UCSD-AML1 (cell line): ENCODE results near the gene TMEM260.
"Not testable (repeated sequence)": the region's sequence is repeated elsewhere in the genome, so short reads cannot be mapped to it uniquely, and the experiment has no call there.

ENCODE experiments used
- DNase-seq: peaks from one replicate; lab custom pipeline; 2025; ENCODE audit not compliant: unreplicated experiment; lab: John Stamatoyannopoulos, UW

TMEM260 gene

GRCh38 chr14:56666716-56667115 lies 87.1 kb downstream of the TMEM260 start:
- DNase-seq = no peak

DNA sequence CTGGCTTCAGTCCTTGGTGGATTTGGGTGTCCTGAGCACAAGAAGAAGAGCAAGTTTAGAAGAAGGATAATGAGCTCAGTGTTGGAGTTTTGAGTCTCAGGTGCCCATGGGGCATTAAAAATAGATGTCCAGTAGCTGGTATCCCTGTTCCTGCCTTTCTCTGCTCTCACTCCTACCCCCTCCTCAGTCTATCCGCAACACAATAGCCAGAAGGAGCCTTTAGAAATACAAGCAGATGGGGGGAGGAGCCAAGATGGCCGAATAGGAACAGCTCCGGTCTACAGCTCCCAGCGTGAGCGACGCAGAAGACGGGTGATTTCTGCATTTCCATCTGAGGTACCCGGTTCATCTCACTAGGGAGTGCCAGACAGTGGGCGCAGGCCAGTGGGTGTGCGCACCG lies 87.7 kb downstream of the TMEM260 start:
- DNase-seq = not testable (repeated sequence)

- DNase-seq = no peak
These were observed 96.4 kb downstream of the TMEM260 start for GRCh38 chr14:56676042-56676441.

GRCh38 chr14:56678838-56679237 lies 99.2 kb downstream of the TMEM260 start:
- no peak for DNase-seq

DNA sequence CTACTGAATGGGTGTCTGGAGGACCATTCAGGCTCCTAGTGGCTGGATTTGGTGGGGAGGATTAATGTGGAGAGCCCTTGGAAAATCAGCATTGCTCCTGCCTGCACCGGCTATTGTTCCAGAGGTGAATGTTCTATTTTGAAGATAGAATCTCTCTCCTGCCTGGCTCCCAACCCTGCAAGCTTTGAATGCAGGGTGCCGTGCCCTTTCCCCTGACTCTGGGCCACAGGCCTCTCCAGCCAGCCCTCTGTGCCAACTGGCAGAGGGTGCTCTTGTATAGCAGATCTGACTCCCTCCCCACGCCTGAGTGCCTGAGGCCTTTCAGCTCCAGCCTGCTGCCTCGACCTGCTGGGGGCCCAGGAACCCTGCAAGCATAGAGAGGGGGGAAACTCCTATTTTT lies 106.8 kb downstream of the TMEM260 start:
- no peak for DNase-seq

DNA sequence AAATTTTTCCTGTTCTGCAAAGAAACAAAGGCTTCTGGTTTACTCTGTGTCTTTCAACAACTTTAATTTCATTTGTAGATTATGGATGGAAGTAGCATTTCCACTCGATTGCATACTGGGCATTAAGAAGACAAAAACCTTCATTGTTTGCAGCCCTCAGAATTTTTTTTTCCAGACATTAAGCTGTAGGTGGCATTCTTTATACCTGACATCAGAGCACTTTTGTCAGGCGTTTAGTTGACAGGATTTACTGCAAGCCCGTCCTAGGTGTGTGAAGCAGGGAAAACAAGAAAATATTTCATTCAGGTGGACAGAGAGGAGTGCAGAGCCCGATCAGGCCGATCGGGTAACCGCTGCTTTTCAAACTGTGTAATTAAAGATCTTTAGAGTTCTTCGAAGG lies 107.5 kb downstream of the TMEM260 start:
- no peak for DNase-seq

DNA sequence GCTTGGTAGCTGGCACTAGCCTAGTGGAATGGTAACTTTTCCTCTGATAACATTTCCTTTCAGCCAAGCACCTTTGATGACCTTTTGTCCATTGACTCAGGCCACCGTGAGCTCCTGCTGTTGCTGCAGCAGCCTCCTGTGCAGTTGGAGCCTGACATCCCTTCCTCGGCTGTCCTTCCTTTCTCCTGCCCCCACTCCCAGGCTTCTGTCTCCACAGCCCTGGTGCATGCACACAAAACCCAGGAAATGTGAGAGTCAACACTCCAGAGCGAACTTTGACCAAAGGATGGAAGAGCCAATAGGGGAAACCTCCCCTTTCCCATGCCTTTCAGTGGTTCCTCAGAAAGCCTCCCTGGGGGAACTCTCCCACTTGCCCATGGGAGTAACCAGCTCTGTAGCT lies 115.0 kb downstream of the TMEM260 start:
- no peak for DNase-seq

DNA sequence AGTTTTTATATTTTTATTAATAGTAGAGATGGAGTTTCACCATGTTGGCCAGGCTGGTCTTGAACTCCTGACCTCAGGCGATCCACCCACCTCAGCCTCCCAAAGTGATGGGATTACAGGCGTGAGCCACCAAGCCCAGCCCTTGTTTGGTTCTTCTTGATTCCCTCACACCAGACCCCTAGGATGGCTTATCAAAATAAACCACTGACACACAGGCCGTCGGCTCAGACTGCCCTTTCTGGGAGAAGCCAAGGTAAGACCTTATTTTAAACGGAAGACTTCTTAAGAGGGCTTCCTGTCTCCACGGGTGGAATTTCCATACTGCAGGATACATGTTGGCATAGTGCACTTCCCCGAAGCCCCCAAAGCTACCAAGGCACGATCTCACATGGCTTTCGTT lies 115.6 kb downstream of the TMEM260 start:
- not testable (repeated sequence) for DNase-seq
